GM10266 (cell line): ENCODE measurements around the gene RNF125.
"Not testable (repeated sequence)": the region's sequence is repeated elsewhere in the genome, so short reads cannot be mapped to it uniquely, and the experiment has no call there.

Source experiments
- DNase-seq: peaks from one replicate; pipeline ENCODE4 v3.0.0; 2012; ENCODE audit errors: extremely low spot score
- CTCF ChIP-seq: IDR thresholded peaks from 2 replicates; pipeline ENCODE4 v1.5.1; 2012; ENCODE audit warnings: mild to moderate bottlenecking, low read depth; ENCODE audit not compliant: control insufficient read depth, insufficient read depth; ENCODE audit errors: missing control alignments

Gene RNF125

DNA sequence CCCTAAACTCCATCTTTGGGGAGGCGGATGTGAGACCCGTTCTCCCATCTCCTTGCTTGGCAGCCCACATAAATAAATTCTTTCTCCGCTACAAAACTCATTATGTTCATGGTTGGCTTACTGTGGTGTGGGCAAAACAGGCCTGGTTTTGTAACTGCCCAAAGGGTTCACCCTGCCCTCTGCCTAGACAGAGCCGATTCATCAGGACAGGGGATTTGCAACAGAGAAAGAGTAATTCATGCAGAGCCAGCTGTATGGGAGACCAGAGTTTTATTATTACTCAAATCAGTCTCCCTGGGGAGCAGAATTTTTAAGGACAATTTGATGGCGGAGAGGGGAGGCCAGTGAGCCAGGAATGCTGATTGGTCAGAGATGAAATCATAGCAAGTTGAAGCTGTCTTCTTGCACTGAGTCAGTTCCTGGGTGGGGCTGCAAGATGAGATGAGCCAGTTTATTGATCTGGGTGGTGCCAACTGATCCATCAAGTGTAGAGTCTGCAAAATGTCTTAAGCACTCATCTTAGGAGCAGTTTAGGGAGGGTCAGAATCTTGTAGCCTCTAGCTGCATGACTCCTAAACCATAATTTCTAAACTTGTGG is 8.4 kb upstream of the RNF125 start:
- no peak for TF ChIP-seq CTCF
- no peak for DNase-seq

GRCh38 chr18:32011193-32011592 is 7.4 kb upstream of the RNF125 start:
- no peak for DNase-seq
- TF ChIP-seq CTCF, result no peak

DNA sequence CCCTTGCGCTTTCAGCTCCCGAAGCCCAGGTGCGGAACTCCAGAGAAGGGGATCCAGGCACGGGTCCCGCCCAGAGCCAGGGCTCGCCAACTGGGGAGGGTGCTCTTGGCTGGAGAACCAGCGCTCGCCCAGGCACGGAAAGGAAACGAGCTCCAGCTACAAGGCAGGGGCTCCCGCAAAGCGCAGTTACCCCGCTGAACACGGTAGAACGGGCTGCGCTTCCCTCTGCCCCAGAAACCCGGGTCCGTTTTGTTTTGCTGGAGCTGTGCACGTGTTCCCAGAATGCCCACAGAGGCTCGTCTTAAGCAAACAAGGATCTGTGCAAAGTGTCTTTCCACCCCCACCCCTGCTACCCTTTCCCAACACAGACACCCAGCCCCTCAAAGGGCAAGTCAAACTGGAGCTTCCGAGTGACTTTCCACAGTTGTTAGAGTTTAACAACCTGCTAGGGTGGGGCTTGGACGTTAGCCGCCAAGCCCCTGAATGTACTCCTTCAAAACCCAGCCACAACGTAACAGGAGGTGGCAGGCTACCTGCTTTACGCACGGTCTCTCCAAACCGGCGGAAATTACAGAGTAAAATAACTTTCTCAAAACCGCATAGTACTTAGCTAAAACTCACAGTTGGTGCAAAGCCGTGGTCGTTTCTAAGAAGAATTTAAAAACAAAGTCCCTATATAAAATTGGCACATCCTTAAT is 775 bp downstream of the RNF125 start:
- TF ChIP-seq CTCF, result peak; percentile 27
- DNase-seq, result peak; percentile 49

- DNase-seq, result not testable (repeated sequence)
Observed at GRCh38 chr18:32019949-32020625, 1.5 kb downstream of the RNF125 start.

DNA sequence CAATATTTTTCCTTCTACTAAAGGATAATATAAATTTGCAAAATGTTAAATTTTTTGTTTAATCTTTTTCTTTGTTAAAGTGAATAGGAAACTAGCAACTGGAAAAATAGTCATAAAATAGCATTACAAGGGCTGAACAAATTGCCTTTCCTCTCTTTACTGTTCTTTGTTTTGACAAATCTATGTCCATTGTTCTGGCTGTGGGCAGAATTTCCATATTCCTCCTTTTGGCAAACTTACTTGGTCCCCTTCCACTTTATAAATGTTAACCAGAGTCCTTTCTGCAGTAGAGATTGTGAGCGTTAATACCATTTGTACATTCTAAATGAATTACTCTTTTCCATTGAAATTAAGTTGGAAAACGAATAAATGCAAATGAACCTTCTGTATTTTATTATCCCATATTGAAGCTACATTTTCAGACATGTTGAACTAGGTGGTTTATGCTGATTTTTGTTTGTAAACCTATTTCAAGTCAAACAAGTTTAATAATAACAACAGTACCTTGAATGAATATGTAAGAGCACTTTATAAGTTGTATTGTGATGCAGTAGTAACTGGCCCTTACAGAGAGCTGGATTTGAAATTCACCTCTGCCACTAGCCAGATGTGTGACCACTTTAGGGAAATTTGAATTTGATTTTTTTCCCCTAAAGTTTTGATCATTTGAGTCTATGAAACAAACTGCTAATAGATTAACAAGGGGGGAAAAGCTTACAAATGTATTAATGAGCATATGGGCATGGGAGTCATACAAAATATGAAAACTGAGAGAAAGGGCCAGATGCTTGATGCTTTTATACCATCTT is 3.3 kb downstream of the RNF125 start:
- TF ChIP-seq CTCF, result no peak
- DNase-seq, result no peak

- DNase-seq, result no peak
- TF ChIP-seq CTCF, result no peak
Observed at GRCh38 chr18:32025744-32026143, 7.1 kb downstream of the RNF125 start.

DNA sequence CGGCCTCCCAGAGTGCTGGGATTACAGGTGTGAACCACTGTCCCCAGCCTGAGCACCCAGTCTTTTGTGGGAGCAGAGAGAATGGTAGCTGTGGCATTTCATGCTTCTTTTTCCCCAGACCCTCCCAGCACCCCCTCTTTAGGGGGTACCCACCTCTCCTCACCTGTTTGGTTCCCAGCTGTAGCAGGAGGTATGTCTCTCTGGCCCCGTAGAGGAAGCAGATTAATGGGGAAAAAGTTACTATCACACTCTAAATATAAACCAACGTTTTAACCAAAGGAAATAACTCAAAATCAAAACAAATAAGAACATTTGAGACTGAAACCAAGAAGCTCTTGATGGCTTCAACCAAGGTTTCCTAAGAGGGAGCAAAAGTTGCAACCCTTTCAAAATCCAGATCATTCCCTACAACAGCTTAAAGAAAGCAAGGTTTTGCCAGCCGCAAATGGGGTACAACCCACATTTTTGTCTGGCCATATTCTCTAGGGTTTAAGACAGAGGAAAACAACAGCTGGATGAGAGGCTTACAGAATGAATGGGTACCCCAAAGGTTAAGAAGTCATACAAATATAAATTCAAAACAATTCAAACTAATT is 8.0 kb downstream of the RNF125 start:
- TF ChIP-seq CTCF, result no peak
- no peak for DNase-seq
